GM18508 (cell line): ENCODE measurements around the gene SH2D5.

Experiments used
- ATAC-seq: cut with Tn5 transposase; IDR thresholded peaks from one replicate; pipeline ENCODE4 v1.9.1; 2021; ENCODE audit warnings: moderate number of reproducible peaks; ENCODE audit not compliant: insufficient read depth, unreplicated experiment

SH2D5 gene

GRCh38 chr1:20732588-20733359 lies at the start of gene SH2D5:
TSS of gene SH2D5 (minus strand) at chr1:20732703. CDS start at chr1:20728044, 4,659 bp downstream.
- ATAC-seq: no peak

GRCh38 chr1:20775700-20776099 lies 43.2 kb upstream of the SH2D5 start:
- no peak for ATAC-seq

DNA sequence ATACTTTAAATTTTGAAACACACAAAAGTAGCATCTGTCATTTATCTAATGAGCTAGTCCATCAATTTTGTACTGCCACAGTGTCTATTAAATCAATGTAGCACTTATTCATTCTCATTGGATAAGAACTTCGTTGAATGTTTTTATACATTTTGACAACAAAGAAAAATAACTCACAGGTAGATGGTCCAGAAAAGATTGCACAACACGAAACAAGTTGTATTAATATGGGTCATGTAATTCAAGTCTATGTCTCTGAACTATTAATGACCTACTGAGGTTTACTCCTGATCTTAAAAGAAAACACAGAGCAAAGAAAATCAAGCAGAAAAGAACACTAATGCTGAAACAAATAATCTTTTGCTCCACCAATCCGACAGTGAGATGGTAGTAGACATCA lies 39.3 kb upstream of the SH2D5 start:
- ATAC-seq: no peak

DNA sequence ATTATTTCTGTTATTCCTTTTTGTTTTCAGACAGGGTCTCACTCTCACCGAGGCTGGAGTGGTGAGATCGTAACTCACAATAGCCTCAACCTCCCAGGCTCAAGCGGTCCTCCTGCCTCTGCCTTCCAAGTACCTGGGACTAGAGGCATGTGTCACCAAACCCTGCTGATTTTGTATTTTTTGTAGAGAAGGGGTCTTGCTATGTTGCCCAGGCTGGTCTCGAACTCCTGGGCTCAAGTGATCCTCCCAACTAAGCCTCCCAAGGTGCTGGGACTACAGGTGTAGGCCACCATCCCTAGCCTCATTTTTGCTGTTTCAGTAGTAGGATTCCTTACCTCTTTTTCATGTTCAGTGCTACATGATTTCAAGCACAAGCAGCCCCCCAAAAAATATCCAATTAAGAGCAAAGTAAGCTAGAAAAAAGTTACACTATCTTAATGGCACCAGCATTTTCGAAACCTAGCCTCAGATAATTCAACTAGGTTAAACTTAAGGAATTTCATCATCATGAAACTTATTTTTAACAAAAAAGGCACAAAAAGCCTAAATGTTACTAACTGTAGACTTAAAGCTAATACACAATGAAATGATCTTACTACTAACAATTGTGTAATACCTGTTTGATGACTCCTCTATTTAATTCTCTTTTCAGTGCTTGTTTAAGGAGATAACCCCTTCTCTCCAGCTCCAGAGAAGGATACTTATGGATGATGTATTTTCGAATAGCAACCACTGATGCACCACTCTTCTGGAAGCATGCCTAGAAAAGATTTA lies 38.0 kb upstream of the SH2D5 start:
- ATAC-seq: no peak

GRCh38 chr1:20767271-20767670 lies 34.8 kb upstream of the SH2D5 start:
- ATAC-seq: no peak

GRCh38 chr1:20763417-20763816 lies 30.9 kb upstream of the SH2D5 start:
- no peak for ATAC-seq

DNA sequence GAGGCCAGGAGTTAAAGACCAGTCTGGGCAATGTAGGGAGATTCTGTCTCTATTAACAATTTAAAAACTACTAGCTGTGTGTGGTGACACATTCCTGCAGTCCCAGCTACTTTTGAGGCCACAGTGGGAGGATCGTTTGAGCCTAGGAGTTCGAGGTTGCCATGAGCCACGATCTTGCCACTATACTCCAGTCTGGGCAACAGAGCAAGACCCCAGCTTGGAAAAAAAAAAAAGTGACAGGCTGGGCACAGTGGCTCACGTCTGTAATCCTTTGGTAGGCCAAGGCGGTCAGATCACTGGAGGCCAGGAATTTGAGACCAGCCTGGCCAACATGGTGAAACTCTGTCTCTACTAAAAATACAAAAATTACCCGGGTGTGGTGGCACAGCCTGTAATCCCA lies 27.8 kb upstream of the SH2D5 start:
- no peak for ATAC-seq

DNA sequence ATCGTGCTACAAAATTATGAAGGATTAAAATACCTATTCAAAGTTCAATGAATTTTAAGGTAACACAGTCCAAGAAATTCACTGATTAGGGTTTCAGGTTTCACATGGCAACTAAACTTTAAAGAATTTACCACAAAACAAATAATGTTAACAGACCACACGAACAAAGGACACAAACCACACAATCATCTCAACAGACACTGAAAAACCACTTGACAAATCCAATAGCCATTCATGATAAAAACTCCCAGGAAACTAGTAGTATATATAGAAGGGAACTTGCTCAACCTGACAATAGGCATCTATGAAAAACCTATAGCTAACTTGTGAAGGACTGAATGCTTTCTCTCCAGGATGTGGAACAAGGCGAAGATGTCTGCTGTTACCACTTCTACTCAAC lies 21.1 kb upstream of the SH2D5 start:
- ATAC-seq: no peak

DNA sequence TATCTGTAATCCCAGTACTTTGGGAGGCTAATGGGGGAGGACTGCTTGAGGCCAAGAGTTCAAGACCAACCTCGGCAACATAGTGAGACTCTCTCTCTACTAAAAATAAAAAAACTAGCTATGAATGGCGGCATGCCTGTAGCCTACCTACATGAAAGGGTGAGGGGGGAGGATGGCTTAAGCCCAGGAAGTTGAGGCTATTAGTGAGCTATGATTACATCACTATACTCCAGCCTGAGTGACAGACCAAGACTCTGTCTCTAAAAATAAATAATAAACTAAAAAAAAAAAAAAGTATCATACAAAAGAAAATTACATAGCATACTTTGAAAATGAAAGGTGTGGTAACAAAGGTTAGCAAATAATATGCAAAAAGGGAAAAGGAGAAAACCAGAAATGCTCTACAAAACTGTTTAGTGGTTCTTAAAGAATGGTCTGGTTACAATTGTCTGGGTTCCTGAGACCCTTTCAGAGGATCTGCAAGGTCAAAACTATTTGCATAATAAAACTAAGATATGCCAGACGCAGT lies 19.0 kb upstream of the SH2D5 start:
- no peak for ATAC-seq

GRCh38 chr1:20742671-20743070 lies 10.2 kb upstream of the SH2D5 start:
- ATAC-seq: no peak

DNA sequence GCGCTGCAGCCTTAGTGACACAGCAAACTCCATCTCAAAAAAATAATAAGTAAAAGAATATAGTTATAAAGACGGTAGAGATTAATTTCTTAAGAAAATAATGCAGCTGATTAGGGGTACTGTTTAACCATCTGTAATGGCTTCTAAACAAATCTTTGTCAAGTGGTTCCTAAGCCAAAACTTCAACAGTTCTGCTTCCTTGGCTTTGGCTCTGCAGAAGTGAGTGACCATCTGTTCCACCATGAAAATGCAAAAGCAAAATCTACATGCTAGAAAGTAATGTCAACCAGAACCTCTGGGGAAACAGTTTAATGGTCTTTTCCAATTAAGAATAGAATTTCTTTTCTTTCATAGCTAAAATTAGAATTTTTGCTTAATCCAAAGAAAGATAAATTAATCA lies 8.3 kb upstream of the SH2D5 start:
- no peak for ATAC-seq

GRCh38 chr1:20739225-20739624 lies 6.7 kb upstream of the SH2D5 start:
- no peak for ATAC-seq

DNA sequence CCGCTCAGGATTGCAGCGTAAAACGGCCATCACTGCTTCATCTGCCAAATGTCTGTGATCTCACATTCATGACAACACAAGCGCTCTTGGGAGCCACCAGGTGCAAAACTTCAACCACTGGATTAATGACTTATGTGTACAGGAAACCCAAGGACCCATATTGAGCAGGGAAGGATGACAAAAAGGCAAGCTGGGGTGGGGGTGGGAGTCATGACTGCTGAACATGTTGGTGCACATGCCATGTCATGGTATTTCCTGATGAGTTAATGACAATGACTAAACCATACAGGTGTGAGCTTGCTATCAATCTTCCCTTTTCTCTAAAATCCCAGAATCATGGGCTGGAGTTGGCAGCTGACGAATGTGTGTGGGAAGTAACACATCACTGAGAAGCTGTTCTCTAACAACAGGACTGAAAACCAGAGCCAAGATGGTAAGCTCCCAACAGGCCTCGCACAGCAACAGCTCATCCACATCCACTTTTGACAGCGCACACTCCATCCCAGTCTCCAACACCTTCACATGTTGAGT lies 3.1 kb upstream of the SH2D5 start:
- ATAC-seq: no peak

- ATAC-seq: no peak
Measured at GRCh38 chr1:20733360-20733975, 965 bp upstream of the SH2D5 start.

DNA sequence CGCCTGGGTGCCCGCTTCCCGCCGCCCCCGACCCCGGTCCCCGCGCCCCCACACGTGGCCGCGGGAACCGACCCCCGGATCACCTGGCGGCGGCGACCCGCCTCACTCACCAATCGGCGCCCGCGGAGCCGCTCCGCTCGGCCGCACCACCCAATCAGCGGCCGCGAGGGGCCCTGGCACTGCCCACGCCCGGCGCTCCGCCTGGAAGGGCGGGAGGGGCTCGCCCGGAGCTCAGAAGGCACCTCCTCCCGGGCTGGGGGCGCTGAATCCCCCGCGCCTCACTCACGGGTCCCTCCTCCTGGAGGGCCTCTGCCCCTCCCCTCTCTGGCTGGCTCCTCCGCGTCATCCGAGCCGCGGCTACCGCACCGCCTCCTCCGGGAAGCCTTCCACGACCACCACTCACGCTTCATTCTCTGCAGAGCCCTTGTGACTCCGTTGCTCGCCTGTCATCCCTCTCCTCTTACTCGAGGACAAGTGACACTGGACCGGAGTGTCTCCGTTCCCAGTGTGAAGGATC lies 374 bp downstream of the SH2D5 start:
- ATAC-seq: no peak

- no peak for ATAC-seq
Measured at GRCh38 chr1:20731057-20731991, 1.2 kb downstream of the SH2D5 start.

- ATAC-seq: no peak
Measured at GRCh38 chr1:20730690-20731056, 1.8 kb downstream of the SH2D5 start.

DNA sequence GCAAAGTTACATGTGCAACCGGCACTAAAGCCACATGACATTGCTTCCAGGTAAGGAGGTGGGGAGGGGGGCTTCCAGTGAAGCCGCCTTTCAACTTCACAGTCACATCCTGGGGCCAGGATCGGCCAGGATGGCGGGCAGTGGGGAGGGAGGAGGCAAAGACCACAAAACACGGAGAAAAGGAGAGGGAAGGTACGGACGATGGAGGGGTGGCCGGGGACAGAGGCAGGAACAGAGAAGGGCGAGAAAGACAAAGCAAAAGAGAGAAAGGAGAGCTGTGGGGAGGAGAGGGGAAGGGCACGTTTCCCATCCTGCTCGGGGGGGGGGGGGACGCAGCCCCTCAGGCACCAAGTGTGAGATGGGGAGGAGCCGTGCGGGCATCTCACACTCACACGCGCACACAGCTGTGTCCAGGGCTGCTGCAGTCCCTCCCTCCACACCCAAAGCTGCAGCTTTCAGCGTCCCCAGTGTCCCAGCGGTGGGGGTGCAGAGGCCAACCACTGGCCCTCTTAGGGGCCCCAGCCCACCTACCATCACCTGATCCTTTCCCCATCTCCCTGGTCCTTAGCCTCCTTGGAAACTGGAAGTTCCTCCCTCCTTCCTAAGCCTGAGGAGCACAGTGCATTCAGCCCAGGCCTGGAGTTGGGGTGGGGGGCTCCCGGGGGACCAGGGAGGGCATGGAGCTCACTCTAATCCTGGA lies 2.4 kb downstream of the SH2D5 start:
- no peak for ATAC-seq
